KMS-11 (cell line): ENCODE results near the gene ZNF423.

Source experiments
- H2AFZ ChIP-seq: fragments of 200-600 bp; sonication (generic); 2 replicates; pipeline ENCODE4 v1.6.1; 2016; ENCODE audit warnings: antibody characterized with exemption, mixed run types, low read depth
- H3K27ac ChIP-seq: fragments of 200-600 bp; sonication (generic); 2 replicates; pipeline ENCODE4 v1.6.1; 2016; ENCODE audit warnings: mild to moderate bottlenecking, mixed run types
- H3K27me3 ChIP-seq: fragments of 200-600 bp; sonication (generic); 2 replicates; pipeline ENCODE4 v1.6.1; 2017; ENCODE audit warnings: mild to moderate bottlenecking, low read depth, mixed run types, moderate library complexity; ENCODE audit not compliant: insufficient read depth
- H3K36me3 ChIP-seq: fragments of 200-600 bp; sonication (generic); 2 replicates; pipeline ENCODE4 v1.6.1; 2017; ENCODE audit warnings: mild to moderate bottlenecking, mixed run types; ENCODE audit not compliant: insufficient read depth
- H3K4me1 ChIP-seq: fragments of 200-600 bp; sonication (generic); 2 replicates; pipeline ENCODE4 v1.6.1; 2016; ENCODE audit warnings: mild to moderate bottlenecking, low read depth, mixed run types; ENCODE audit not compliant: poor library complexity, severe bottlenecking
- H3K4me2 ChIP-seq: fragments of 200-600 bp; sonication (generic); 2 replicates; pipeline ENCODE4 v1.7.0; 2016; ENCODE audit warnings: mild to moderate bottlenecking, mixed run types
- H3K4me3 ChIP-seq: fragments of 200-600 bp; sonication (generic); IDR thresholded peaks from 2 replicates; pipeline ENCODE4 v1.6.1; 2017; ENCODE audit warnings: low read depth, low read length, mixed read lengths; ENCODE audit not compliant: insufficient read depth
- H3K79me2 ChIP-seq: fragments of 200-600 bp; sonication (generic); 2 replicates; pipeline ENCODE4 v1.6.1; 2016; ENCODE audit warnings: low read depth, mixed run types; ENCODE audit not compliant: insufficient read depth
- H3K9ac ChIP-seq: fragments of 200-600 bp; sonication (generic); 2 replicates; pipeline ENCODE4 v1.6.1; 2016; ENCODE audit warnings: mild to moderate bottlenecking, mixed run types
- H4K20me1 ChIP-seq: fragments of 200-600 bp; sonication (generic); 2 replicates; pipeline ENCODE4 v1.6.1; 2016; ENCODE audit warnings: mild to moderate bottlenecking, mixed run types; ENCODE audit not compliant: insufficient read depth
- CTCF ChIP-seq: fragments of 200-600 bp; sonication (generic); conservative IDR thresholded peaks from 2 replicates; pipeline ENCODE4 v1.6.1; 2017; ENCODE audit warnings: low read depth, mild to moderate bottlenecking, antibody characterized with exemption, low read length, moderate library complexity, mixed read lengths

ZNF423 gene

GRCh38 chr16:49490321-49490705, 365.6 kb downstream of the ZNF423 start:
- Histone ChIP-seq H3K4me1 (no peaks in the 10 kb centered on the region), H2AFZ (no peak overlapping the region), H3K36me3 (no peaks in the 10 kb centered on the region), H3K27me3 (no peaks in the 10 kb centered on the region), H3K27ac (no peak overlapping the region), H3K79me2 (no peaks in the 10 kb centered on the region), H3K4me2 (no peak overlapping the region), H4K20me1 (no peaks in the 10 kb centered on the region), H3K9ac (no peak overlapping the region), H3K4me3 (no peak overlapping the region)
- no peak for TF ChIP-seq CTCF

- H3K9ac ChIP-seq: no peak overlapping the region
- no peak overlapping the region for H3K4me3 ChIP-seq
- no peaks in the 10 kb centered on the region for H4K20me1 ChIP-seq
- no peak overlapping the region for H3K27ac ChIP-seq
- no peaks in the 10 kb centered on the region for H3K27me3 ChIP-seq
- H3K4me1 ChIP-seq: no peaks in the 10 kb centered on the region
- H3K79me2 ChIP-seq: no peaks in the 10 kb centered on the region
- no peaks in the 10 kb centered on the region for H3K36me3 ChIP-seq
- H2AFZ ChIP-seq: no peak overlapping the region
- TF ChIP-seq CTCF: no peak
- H3K4me2 ChIP-seq: no peak overlapping the region
These were observed 366.1 kb downstream of the ZNF423 start for GRCh38 chr16:49489686-49490320.

DNA sequence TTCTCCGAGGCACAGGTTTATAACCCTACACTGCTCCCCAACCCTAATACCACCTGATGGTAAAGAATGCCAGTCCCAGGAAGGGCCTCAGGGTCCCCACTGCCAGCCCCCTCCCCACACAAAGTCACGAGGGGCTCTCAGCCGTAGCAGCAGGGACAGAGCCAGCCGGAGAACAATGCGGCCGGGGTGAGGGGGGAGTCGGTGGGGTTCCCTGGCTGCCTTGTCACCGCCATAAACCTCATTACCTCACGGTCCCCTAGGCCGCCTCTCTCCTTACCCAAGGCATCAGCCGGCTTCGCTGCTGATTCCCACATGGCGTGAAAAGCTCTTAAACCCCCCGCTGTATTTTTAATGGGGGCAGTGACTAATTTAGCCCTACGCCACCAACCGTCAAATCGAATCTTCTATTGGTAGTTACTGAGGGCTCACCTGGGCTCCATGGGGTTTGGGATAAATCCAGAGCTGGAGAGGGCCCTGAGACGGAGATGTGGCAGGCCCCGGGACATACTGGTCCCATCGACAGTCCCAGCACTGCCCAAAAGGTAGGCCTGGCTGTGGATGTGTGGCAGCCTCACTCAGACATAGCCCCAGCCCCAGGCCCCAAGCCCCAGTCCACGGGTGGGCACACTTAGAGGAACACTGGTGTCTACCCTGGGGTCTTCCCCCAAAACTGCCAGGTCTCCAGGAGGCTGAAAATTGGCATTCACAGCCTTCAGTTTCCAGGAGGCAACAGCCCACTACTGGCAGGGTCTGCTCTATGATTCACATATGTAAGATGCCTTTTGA, 367.0 kb downstream of the ZNF423 start:
- H3K79me2 ChIP-seq: no peaks in the 10 kb centered on the region
- no peaks in the 10 kb centered on the region for H3K36me3 ChIP-seq
- no peak overlapping the region for H3K9ac ChIP-seq
- H3K4me2 ChIP-seq: no peak overlapping the region
- peaks cover 4% of the 10 kb centered on the region for H3K4me1 ChIP-seq
- no peak for TF ChIP-seq CTCF
- no peak overlapping the region for H3K27ac ChIP-seq
- no peaks in the 10 kb centered on the region for H3K27me3 ChIP-seq
- no peak overlapping the region for H3K4me3 ChIP-seq
- H2AFZ ChIP-seq: no peak overlapping the region
- no peaks in the 10 kb centered on the region for H4K20me1 ChIP-seq

DNA sequence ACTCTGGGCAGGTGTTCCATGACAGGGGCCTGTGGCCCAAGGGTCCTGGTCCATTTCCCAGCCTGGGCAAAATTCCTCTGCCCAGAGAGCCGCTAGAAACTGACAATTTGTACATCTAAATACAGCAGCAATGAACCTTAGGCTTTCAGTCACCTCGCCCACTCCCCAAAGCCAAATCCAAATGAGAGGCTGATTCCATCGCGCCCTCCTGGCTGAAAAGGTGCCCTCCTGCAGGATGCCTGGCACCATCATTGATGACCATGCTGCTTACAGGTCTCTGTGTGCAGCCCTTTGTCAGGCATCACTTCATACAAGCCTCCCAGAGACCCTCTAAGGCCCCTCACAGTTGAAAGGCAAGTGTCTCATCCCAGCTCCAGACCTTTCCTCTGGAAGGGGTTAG, 367.6 kb downstream of the ZNF423 start:
- no peaks in the 10 kb centered on the region for H3K79me2 ChIP-seq
- H3K4me2 ChIP-seq: no peak overlapping the region

More for the DNA sequence above, 367.6 kb downstream of the ZNF423 start:
- no peaks in the 10 kb centered on the region for H3K27me3 ChIP-seq
- no peak for TF ChIP-seq CTCF
- no peaks in the 10 kb centered on the region for H4K20me1 ChIP-seq
- peaks cover 7% of the 10 kb centered on the region for H3K4me1 ChIP-seq
- no peaks in the 10 kb centered on the region for H3K36me3 ChIP-seq
- no peak overlapping the region for H2AFZ ChIP-seq
- H3K4me3 ChIP-seq: no peak overlapping the region
- H3K9ac ChIP-seq: no peak overlapping the region
- H3K27ac ChIP-seq: no peak overlapping the region
